HG03354 (cell line): Measurements from ENCODE around the gene NAGPA.
A peak's percentile ranks its signal among the peaks of the same experiment; 100 is the strongest.
"Not testable (repeated sequence)": the region's sequence is repeated elsewhere in the genome, so short reads cannot be mapped to it uniquely, and the experiment has no call there.

Experiments
- ATAC-seq: cut with Tn5 transposase; IDR thresholded peaks from one replicate; pipeline ENCODE4 v1.9.1; 2021; ENCODE audit warnings: mild to moderate bottlenecking; ENCODE audit not compliant: unreplicated experiment, poor library complexity, severe bottlenecking

Gene NAGPA

GRCh38 chr16:5062790-5063765 is 29.3 kb upstream of the NAGPA start:
- ATAC-seq: no peak

DNA sequence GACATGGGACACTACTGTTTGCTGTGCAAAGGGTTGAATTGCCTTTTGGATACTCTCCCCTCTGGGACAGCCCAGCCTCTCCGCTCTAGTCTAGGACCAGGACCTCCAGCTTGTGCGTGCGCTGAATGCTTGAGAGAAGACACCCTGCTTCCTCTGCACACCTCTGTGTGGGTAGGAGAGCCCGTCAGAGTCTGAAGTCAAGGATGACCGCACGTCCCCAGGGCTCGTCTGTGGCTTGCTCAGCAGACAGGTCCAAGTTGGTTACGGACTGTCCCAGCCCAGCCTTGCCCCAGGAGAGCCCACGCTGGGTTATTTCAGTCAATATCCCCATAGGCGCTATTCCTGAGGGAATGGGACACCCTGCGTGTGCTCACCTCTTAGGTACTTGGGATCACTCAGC is 28.3 kb upstream of the NAGPA start:
- ATAC-seq: no peak

DNA sequence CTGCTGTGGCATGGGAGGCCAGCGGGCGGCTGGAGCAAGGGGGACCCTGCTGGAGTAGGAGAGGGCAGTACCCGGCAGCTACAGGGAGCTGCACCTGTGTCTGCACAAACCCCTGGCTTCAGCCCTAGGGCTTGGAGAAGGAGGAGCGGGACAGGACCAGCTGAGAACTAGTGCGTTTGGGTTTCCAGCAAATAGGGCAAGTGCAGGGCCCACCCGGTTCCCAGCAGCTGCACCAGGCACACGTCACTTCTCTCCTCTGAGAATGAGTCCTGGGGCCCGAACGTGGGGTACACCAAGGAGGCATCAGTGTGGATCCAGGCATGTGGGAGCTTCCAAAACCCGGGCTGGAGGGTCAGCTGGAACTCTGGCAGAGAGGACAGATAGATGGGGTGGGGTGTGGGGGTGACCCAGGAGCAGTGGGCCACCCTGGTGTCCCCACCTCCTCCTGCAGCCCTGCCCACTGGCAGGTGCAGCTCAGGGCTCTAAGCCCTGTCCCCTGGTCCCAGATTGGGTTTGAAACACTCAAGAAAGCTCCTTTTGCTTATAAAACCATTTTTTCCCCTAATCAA is 26.4 kb upstream of the NAGPA start:
- no peak for ATAC-seq

DNA sequence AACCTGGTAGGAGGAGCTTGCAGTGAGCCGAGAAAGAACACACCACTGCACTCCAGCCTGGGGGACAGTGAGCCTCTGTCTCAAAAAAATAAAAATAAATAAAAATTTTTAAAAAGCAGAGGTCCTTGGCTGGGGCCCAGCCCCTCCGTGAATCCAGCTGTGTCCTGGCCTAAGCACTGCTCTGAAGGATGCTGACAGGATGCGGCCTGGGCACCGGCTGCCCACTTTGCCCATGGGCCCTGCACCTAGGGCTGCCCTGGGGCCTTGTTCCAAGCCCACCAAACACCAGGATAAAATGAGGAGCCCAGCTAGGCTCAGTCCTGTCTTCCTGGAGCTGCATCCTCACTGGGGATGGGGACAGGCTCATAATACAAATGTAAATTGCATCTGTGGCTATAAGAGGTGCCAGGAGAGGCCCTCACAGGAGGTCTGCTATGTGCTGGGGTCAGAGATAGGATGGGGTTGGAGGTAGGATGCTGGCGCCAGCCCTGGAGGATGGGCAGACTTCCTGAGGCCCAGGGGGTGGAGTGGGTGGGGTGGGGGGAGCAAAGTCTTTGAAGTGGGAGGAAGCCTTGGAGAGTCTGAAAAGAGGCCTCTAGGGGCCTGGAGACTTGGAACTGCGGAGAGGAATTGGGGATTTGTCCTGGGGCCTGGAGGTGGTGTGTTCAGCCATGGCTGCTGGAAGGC is 25.8 kb upstream of the NAGPA start:
- no peak for ATAC-seq

DNA sequence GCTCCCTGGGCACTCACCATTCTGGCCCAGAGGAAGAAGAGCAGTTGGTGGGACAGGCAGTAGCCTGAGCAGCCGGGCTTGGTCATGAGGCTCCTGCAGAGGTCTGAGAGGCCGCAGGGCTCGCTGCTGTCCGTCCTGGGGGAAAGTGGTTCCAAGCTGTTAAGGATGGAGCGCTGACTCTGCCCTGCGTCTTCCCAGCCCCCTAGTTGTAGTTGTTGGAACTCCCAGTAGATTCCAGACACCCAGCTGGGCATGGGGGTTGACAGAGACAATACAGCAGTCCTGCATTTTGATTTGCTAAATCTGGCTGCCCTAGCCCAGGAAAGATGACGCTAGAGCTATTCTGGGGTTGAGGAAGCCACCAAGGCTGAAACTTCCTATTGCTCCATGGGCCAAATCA is 24.7 kb upstream of the NAGPA start:
- no peak for ATAC-seq

DNA sequence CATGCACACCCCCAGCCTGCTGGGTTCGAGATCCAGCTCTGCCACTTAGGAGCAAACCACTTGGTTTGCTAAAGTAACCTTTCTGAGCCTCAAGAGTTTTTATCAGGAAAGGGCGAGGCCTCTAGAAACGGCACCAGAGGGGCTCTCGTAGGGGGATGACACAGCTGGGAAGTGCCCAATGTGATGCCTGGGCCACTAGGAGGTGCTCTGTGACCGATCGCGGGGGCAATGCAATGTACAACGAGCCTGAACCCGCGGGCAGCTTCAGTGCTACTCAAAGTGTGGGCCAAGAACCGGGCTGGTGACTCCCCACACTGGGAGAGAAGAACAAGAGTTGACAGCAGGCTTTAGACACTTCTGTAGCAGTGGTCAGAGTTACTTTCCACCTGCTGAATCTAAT is 22.6 kb upstream of the NAGPA start:
- ATAC-seq: peak; percentile 64

DNA sequence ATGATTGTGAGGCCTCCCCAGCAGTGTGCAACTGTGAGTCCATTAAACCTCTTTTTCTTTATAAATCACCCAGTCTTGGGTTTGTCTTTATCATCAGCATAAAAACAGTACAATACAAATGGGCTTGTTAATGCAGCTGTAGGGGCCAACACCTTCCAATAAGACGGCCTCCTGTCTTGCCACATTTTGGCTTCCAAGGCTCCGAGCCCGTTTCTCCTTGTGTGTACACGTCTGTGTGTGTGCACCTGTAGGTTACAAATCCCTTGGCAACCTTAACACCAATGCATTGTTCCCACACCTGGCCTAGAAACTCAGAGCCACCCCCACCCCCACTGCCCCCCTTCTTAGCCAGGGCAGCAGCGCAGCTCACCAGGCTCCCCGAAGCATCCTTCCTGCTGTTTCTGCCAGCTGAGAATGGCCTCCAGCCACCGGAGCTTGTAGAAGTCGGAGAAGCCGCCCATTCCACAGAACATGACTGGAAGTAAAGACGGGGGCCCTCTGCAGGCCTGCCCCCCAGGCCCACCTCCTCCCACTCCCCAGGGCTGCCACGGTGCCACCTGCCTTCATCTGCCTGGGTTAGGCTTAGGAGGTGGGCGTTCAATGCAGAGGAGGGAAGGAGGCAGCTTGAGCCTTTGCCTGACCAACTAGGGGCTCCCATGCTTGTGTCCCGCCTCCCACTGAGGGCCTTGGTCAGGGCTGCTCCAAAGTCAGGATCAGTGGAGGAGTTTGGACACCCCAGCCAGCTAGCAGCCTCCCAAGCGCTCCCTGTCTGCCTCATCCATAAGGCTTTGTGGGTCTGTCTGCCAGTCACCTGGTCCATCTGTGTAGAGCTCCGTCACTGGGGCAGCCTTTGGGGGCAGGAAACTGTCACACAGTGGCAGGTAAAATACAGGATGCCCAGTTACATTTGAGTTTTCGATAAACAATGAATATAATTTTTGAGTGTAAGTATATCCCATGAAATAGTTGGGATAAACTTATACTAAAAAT is 21.4 kb upstream of the NAGPA start:
- ATAC-seq: no peak

DNA sequence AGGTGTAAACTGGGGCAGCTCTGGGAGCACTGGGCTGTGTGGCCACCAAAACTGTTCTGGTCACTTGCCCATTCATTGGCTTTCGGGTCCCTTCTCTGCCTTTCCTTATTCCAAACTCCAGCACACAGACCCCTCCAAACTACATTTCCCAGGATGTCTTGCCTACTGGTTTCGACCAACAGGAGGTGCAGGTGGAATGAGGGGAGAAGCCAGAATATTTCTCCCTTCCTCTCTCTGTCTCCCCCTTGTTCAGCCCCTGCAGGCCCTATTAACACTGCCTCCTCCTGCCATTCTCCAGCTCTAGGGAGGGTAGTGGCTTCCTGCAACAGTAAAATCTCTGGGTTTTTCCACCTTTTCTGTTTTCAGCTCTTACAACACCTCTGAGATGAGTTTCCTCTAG is 13.2 kb upstream of the NAGPA start:
- no peak for ATAC-seq

GRCh38 chr16:5045499-5046115 is 11.9 kb upstream of the NAGPA start:
- ATAC-seq: no peak

DNA sequence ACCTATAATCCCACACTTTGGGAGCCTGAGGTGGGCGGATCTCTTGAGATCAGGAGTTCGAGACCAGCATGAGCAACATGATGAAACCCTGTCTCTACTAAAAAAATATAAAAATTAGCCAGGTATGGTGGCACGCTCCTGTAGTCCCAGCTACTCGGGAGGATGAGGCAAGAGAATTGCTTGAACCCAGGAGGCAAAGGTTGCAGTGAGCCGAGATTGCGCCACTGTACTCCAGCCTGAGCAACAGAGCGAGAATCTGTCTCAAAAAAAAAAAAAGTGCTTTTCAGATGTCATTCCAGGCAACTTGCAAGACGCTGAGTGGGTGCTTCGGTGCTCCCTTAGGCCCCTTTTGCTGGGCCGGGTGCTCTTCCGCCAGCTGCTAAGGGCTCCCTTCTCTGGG is 10.8 kb upstream of the NAGPA start:
- ATAC-seq: not testable (repeated sequence)

DNA sequence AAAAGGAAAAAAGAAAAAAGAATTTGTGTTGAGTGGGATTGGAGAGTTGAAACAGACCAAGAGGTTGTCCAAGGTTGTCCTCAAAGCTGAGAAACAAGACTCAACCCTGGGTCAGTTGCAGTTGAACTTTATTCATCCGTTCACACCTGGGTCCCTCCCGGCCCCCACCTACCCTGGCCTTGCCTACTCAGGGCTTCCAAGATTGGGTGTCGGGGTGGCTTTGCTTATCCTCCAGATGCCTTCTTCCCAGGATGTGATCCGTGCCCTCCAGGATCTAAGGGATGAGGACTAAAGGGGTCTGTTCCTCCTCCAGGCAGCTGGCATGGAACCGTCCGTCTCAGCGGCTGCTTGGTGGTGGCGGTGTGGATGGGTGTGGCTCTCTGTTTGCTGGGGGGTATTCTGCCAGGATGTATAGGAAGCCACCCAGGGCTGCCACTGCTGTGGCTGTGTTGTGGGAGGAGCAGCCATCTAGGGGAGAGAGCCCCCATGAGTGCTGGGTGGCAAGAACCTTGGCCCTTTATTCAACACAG is 10.3 kb upstream of the NAGPA start:
- ATAC-seq: no peak

DNA sequence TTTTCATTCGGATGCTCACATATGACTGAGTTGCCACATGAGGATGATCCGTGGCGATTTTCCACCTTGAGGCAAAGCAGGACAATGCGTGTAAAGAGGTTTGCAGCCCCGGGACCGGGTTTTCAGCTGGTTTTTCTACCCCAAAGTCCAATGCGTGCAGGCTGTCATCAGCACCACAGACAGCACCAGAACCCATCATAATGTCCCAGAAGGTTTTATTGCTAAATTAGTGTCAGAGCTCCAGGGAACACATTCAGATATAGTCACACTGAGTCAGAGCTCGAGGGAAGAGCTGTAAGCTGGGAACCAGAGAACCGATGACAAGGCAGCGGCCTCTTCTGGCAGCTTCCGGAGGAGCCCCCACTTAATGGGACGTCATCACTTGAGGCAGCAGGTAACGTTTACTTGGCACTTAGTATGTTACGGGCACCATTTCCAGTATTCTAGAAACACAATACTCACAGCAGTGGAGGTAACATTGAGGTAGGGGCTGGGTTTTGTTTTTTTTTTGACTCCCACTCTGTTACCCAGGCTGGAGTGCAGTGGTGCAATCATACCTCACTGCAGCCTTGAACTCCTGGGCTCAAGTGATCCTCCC is 8.9 kb upstream of the NAGPA start:
- no peak for ATAC-seq

DNA sequence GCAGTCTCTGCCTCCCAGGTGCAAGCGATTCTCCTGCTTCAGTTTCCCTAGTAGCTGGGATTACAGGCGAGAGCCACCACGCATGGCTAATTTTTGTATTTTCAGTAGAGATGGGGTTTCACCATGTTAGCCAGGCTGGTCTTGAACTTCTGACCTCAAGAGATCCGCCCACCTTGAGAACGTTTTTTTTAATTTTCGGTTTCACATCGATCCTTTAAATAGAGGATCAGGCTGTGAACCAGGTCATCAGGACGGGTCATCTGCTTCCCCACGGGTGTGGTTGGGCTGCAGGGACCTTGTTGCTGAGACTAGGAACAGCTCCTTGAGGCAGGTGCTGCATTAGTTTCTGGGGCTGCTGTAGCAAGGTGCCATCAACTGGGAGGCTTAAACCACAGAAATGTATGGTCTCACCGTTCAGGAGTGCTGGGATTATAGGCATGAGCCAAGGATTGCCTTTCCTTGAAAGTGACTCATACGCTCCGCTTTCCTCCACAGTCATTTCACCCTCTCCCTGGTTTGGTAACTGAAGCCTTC is 7.9 kb upstream of the NAGPA start:
- ATAC-seq: peak; percentile 60

DNA sequence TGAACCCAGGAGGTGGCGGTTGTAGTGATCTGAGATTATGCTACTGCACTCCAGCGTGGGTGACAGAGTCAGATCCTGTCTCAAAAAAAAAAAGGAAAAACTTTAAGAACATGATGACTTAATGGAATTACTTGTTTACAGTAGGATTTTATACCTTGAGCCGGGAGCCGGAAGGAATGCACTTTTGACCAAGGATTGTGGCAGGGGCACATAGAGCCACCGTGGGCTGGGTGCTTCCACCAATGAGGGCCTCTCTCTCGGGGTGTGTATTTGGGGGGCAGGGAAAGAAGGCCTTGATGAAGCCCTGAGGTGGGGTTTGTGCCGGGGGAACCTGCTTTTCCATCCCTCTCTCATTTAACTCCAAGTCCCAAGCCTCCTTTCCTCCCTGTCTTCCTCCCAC is 6.7 kb upstream of the NAGPA start:
- ATAC-seq: no peak

- ATAC-seq: no peak
These were observed 2.8 kb upstream of the NAGPA start for GRCh38 chr16:5036228-5037156.

GRCh38 chr16:5035909-5036227 is 2.1 kb upstream of the NAGPA start:
- ATAC-seq: no peak

GRCh38 chr16:5034167-5034523 is 410 bp upstream of the NAGPA start:
- no peak for ATAC-seq

DNA sequence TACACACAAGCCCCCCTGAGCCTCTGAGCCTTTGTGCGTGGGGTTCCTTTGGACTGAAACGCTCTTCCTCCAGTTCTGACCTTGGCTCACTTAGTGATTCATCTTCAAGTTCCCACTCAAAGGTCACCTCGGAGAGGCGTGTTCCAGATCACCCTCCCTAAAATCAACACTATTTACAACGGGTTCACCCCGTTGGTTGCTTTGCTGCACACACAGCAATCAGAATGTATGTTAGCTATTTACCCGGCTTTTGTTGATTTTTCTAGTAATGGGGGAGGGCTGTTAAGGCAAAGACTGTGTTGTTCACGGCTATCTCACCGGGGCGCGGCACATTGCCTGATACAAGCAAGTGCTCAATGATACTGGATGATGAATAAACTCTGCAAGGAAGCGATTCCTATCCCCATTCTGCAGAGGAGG is 977 bp downstream of the NAGPA start:
- no peak for ATAC-seq
